PFSK-1 (cell line): Measurements from ENCODE around the gene CPD.

ENCODE experiments used
- FOXP2 ChIP-seq: optimal IDR thresholded peaks from 2 replicates; pipeline ENCODE3; 2011; ENCODE audit warnings: borderline replicate concordance, control low read depth, inconsistent platforms; ENCODE audit not compliant: insufficient read depth; ENCODE audit errors: extremely low read length, extremely low read depth
- POLR2AphosphoS5 ChIP-seq: IDR thresholded peaks from 2 replicates; pipeline ENCODE4 v1.6.1; 2012; ENCODE audit warnings: low read depth, mild to moderate bottlenecking, control low read depth, low read length, moderate library complexity
- REST ChIP-seq, 2 experiments: IDR thresholded peaks; 2 replicates each; pipeline versions ENCODE4 v1.6.1 to v1.8.0; 2011 to 2012; ENCODE audit warnings: low read depth in 2 of 2, low read length in 2 of 2, control low read depth in 1 of 2, inconsistent platforms in 1 of 2, mild to moderate bottlenecking in 1 of 2, moderate library complexity in 1 of 2; ENCODE audit not compliant: insufficient read depth in 1 of 2
- SIN3A ChIP-seq: IDR thresholded peaks from 2 replicates; pipeline ENCODE4 v1.6.1; 2012; ENCODE audit warnings: mild to moderate bottlenecking, low read length, moderate library complexity, borderline replicate concordance; ENCODE audit not compliant: insufficient read depth
- TAF1 ChIP-seq: IDR thresholded peaks from 2 replicates; pipeline ENCODE4 v1.6.1; 2012; ENCODE audit warnings: low read length, control low read depth, borderline replicate concordance; ENCODE audit not compliant: insufficient read depth

The CPD gene

DNA sequence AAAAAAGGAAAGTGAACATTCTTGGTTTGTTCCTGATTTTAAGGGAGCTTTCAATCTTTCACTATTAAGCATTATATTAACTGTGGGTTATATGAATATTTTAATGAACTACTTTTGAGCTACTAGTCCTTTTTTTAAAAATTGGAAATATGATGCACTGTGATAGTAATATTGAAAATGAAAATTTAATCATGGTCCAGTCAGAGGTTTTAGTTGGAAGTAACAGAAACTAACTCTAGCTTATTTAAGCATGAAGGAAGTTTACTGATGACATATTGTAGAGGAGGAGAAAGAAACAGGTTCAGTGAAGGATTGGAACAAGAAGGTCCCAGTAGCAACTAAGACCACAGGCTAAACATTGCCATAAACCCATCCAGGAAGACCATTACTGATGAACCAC, 24.0 kb upstream of the CPD start:
- TF ChIP-seq FOXP2 (no peak), POLR2AphosphoS5 (no peak), REST (IDR thresholded peaks at IDR 0.05; ENCODE audit: insufficient read depth in 1 of 2, low read depth in 2 of 2, low read length in 2 of 2) (no peak), SIN3A (no peak), TAF1 (no peak)

GRCh38 chr17:30357476-30357875, 21.3 kb upstream of the CPD start:
- TF ChIP-seq FOXP2: no peak
- no peak for TF ChIP-seq POLR2AphosphoS5
- no peak for TF ChIP-seq REST (IDR thresholded peaks at IDR 0.05; ENCODE audit: insufficient read depth in 1 of 2, low read depth in 2 of 2, low read length in 2 of 2)
- TF ChIP-seq TAF1: no peak
- TF ChIP-seq SIN3A: no peak

GRCh38 chr17:30358055-30358760, 20.5 kb upstream of the CPD start:
- TF ChIP-seq TAF1 (no peak), SIN3A (no peak), FOXP2 (no peak), REST (IDR thresholded peaks at IDR 0.05; ENCODE audit: insufficient read depth in 1 of 2, low read depth in 2 of 2, low read length in 2 of 2) (no peak), POLR2AphosphoS5 (no peak)

DNA sequence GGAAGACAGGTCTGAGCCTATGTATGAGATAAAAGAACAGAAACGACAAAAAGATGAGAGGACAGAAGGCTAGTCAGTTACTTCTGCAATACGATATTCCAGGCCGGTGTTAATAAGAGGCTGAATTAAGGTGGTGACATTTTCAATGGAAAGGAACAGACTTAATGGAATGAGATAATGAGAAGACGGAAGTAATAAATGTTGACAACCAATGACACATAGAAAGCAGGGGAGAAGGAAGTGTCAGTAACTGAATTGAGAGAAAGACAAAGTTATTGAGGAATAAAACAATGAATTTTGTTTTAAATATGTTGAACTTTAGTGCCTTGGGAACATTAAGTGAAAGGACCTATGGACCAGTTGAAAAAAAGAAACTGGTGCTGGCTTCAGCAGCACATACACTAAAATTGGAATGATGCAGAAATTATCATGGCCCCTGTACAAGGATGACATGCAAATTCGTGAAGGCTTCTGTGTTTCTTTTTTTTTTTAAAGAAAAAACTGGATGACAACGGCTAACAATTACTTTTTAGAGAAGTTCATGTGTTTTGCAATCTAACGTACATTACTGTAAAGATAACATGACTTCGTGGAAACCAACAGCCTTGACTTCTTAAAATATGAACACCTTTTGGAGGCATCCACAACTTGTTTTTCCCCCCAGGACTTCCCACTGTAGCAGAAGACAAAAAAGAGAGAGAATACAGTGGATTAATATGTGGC, 18.5 kb upstream of the CPD start:
- TF ChIP-seq SIN3A: no peak
- no peak for TF ChIP-seq POLR2AphosphoS5
- no peak for TF ChIP-seq FOXP2
- no peak for TF ChIP-seq TAF1
- TF ChIP-seq REST (IDR thresholded peaks at IDR 0.05; ENCODE audit: insufficient read depth in 1 of 2, low read depth in 2 of 2, low read length in 2 of 2): no peak
